NCI-H69 (cell line): ENCODE measurements around the gene FEM1C.

Experiments used
- DNase-seq: peaks from one replicate; lab custom pipeline; 2025; lab: John Stamatoyannopoulos, UW

The FEM1C gene

GRCh38 chr5:115544436-115545350, at the start of gene FEM1C:
TSS of gene FEM1C (minus strand) at chr5:115544775. CDS start at chr5:115543493, 1,282 bp downstream.
- peak; percentile 99 for DNase-seq

- peak; percentile 18 for DNase-seq
Measured at GRCh38 chr5:115589043-115589442, 44.5 kb upstream of the FEM1C start.

GRCh38 chr5:115588640-115589039, 44.1 kb upstream of the FEM1C start:
- peak; percentile 44 for DNase-seq

- peak; percentile 58 for DNase-seq
Measured at GRCh38 chr5:115586525-115587146, 42.1 kb upstream of the FEM1C start.

- no peak for DNase-seq
Measured at GRCh38 chr5:115585265-115585664, 40.7 kb upstream of the FEM1C start.

- DNase-seq, result no peak
Measured at GRCh38 chr5:115584501-115584900, 39.9 kb upstream of the FEM1C start.

GRCh38 chr5:115583474-115583873, 38.9 kb upstream of the FEM1C start:
- no peak for DNase-seq

- DNase-seq, result no peak
Measured at GRCh38 chr5:115580941-115581340, 36.4 kb upstream of the FEM1C start.

GRCh38 chr5:115579747-115580173, 35.2 kb upstream of the FEM1C start:
- DNase-seq, result no peak

GRCh38 chr5:115579216-115579615, 34.6 kb upstream of the FEM1C start:
- DNase-seq, result peak; percentile 20

GRCh38 chr5:115578657-115579056, 34.1 kb upstream of the FEM1C start:
- DNase-seq, result no peak

GRCh38 chr5:115577741-115578140, 33.2 kb upstream of the FEM1C start:
- no peak for DNase-seq

- DNase-seq, result no peak
Measured at GRCh38 chr5:115577329-115577728, 32.8 kb upstream of the FEM1C start.

- DNase-seq, result no peak
Measured at GRCh38 chr5:115575167-115576070, 30.8 kb upstream of the FEM1C start.

- DNase-seq, result peak; percentile 41
Measured at GRCh38 chr5:115573133-115573532, 28.6 kb upstream of the FEM1C start.

- no peak for DNase-seq
Measured at GRCh38 chr5:115571441-115571878, 26.9 kb upstream of the FEM1C start.

GRCh38 chr5:115568668-115569067, 24.1 kb upstream of the FEM1C start:
- DNase-seq, result no peak

GRCh38 chr5:115565233-115565632, 20.7 kb upstream of the FEM1C start:
- DNase-seq, result peak; percentile 17

GRCh38 chr5:115561176-115561575, 16.6 kb upstream of the FEM1C start:
- DNase-seq, result no peak

GRCh38 chr5:115559524-115559923, 14.9 kb upstream of the FEM1C start:
- DNase-seq, result no peak

- no peak for DNase-seq
Measured at GRCh38 chr5:115558388-115558956, 13.9 kb upstream of the FEM1C start.
